Measurements from ENCODE around the gene PHC1.

The PHC1 gene

GRCh38 chr12:8985213-8985754, 71.0 kb downstream of the PHC1 start:
- TF ChIP-seq BHLHE40 (IDR thresholded peaks at IDR 0.05; ENCODE audit: borderline replicate concordance): no peak
- TF ChIP-seq ARNT (IDR thresholded peaks at IDR 0.05): no peak
- no peak for TF ChIP-seq FOXK2 (IDR thresholded peaks at IDR 0.05)
- no peak for TF ChIP-seq SUZ12 (IDR thresholded peaks at IDR 0.05)
- no peak for TF ChIP-seq FOXA1 (IDR thresholded peaks at IDR 0.05)
- TF ChIP-seq L3MBTL2 (conservative IDR thresholded peaks at IDR 0.05): no peak
- TF ChIP-seq CTBP1 (IDR thresholded peaks at IDR 0.05; ENCODE audit: borderline replicate concordance): no peak
- TF ChIP-seq NFRKB (IDR thresholded peaks at IDR 0.05): no peak
- no peak for TF ChIP-seq HDGF (IDR thresholded peaks at IDR 0.05; ENCODE audit: borderline replicate concordance)
- TF ChIP-seq LEF1 (IDR thresholded peaks at IDR 0.05; ENCODE audit: borderline replicate concordance): no peak
- no peak for TF ChIP-seq ZNF384 (IDR thresholded peaks at IDR 0.05)
- no peak for TF ChIP-seq TARDBP (IDR thresholded peaks at IDR 0.05)
- ChIA-PET CTCF (no interaction called here), POLR2A (no interaction called here)
- no peak for DNase-seq (ENCODE audit: extremely low spot score)

- no peak for DNase-seq (ENCODE audit: extremely low spot score)
- CTCF ChIA-PET: no interaction called here
- TF ChIP-seq NFRKB (IDR thresholded peaks at IDR 0.05) (no peak), ELF4 (IDR thresholded peaks at IDR 0.05) (no peak), ZNF384 (IDR thresholded peaks at IDR 0.05) (no peak), FOXM1 (IDR thresholded peaks at IDR 0.05; ENCODE audit: borderline replicate concordance) (no peak), SUZ12 (IDR thresholded peaks at IDR 0.05) (no peak), L3MBTL2 (conservative IDR thresholded peaks at IDR 0.05) (no peak), FOXA1 (IDR thresholded peaks at IDR 0.05) (no peak), BHLHE40 (IDR thresholded peaks at IDR 0.05; ENCODE audit: borderline replicate concordance) (no peak), ARNT (IDR thresholded peaks at IDR 0.05) (no peak), CTBP1 (IDR thresholded peaks at IDR 0.05; ENCODE audit: borderline replicate concordance) (no peak), TARDBP (IDR thresholded peaks at IDR 0.05) (no peak), HDGF (IDR thresholded peaks at IDR 0.05; ENCODE audit: borderline replicate concordance) (no peak)
- POLR2A ChIA-PET: no interaction called here
Observed at GRCh38 chr12:8987163-8987562, 72.9 kb downstream of the PHC1 start.

- no peak for DNase-seq (ENCODE audit: extremely low spot score)
- CTCF ChIA-PET: no interaction called here
- TF ChIP-seq PKNOX1 (IDR thresholded peaks at IDR 0.05): no peak
- TF ChIP-seq L3MBTL2 (conservative IDR thresholded peaks at IDR 0.05): no peak
- no peak for TF ChIP-seq BHLHE40 (IDR thresholded peaks at IDR 0.05; ENCODE audit: borderline replicate concordance)
- TF ChIP-seq FOXK2 (IDR thresholded peaks at IDR 0.05): no peak
- no peak for TF ChIP-seq FOXM1 (IDR thresholded peaks at IDR 0.05; ENCODE audit: borderline replicate concordance)
- no peak for TF ChIP-seq SUZ12 (IDR thresholded peaks at IDR 0.05)
- no peak for TF ChIP-seq HDGF (IDR thresholded peaks at IDR 0.05; ENCODE audit: borderline replicate concordance)
- TF ChIP-seq LEF1 (IDR thresholded peaks at IDR 0.05; ENCODE audit: borderline replicate concordance): no peak
- no peak for TF ChIP-seq ZNF384 (IDR thresholded peaks at IDR 0.05)
- TF ChIP-seq CTBP1 (IDR thresholded peaks at IDR 0.05; ENCODE audit: borderline replicate concordance): no peak
- TF ChIP-seq ELF4 (IDR thresholded peaks at IDR 0.05): no peak
- TF ChIP-seq FOXA1 (IDR thresholded peaks at IDR 0.05): no peak
- TF ChIP-seq TARDBP (IDR thresholded peaks at IDR 0.05): no peak
- no peak for TF ChIP-seq ARNT (IDR thresholded peaks at IDR 0.05)
- no peak for TF ChIP-seq NFRKB (IDR thresholded peaks at IDR 0.05)
- TF ChIP-seq SP1 (IDR thresholded peaks at IDR 0.05): no peak
- POLR2A ChIA-PET: no interaction called here
Observed at GRCh38 chr12:8987685-8988084, 73.4 kb downstream of the PHC1 start.

- CTCF ChIA-PET: no interaction called here
Observed at GRCh38 chr12:8989413-8989812, 75.1 kb downstream of the PHC1 start, which contains the start of gene KLRG1. TSS of gene KLRG1 (plus strand) at chr12:8989546. CDS start at chr12:8989636, 90 bp downstream.

More at GRCh38 chr12:8989413-8989812, 75.1 kb downstream of the PHC1 start, which contains the start of gene KLRG1:
- no peak for DNase-seq (ENCODE audit: extremely low spot score)
- TF ChIP-seq FOXA1 (IDR thresholded peaks at IDR 0.05) (no peak), ZNF384 (IDR thresholded peaks at IDR 0.05) (no peak), SP1 (IDR thresholded peaks at IDR 0.05) (no peak), ELF4 (IDR thresholded peaks at IDR 0.05) (no peak), FOXK2 (IDR thresholded peaks at IDR 0.05) (no peak), HDGF (IDR thresholded peaks at IDR 0.05; ENCODE audit: borderline replicate concordance) (no peak), BHLHE40 (IDR thresholded peaks at IDR 0.05; ENCODE audit: borderline replicate concordance) (no peak), NFRKB (IDR thresholded peaks at IDR 0.05) (no peak), TARDBP (IDR thresholded peaks at IDR 0.05) (no peak), L3MBTL2 (conservative IDR thresholded peaks at IDR 0.05) (no peak), CTBP1 (IDR thresholded peaks at IDR 0.05; ENCODE audit: borderline replicate concordance) (no peak), PKNOX1 (IDR thresholded peaks at IDR 0.05) (no peak), SUZ12 (IDR thresholded peaks at IDR 0.05) (no peak), FOXM1 (IDR thresholded peaks at IDR 0.05; ENCODE audit: borderline replicate concordance) (no peak), ARNT (IDR thresholded peaks at IDR 0.05) (no peak), LEF1 (IDR thresholded peaks at IDR 0.05; ENCODE audit: borderline replicate concordance) (no peak)
- POLR2A ChIA-PET: no interaction called here

Data from HEK293T (cell line).